HEK293 (cell line): ENCODE measurements around the gene PNPLA6.

Experiments used
- ZNF433 ChIP-seq: fragments of 450-650 bp; formaldehyde crosslinking; IDR thresholded peaks from 2 replicates; pipeline ENCODE4 v1.5.1; 2016; ENCODE audit warnings: missing biosample characterization, missing genetic modification characterization, low read depth
- ZNF777 ChIP-seq: fragments of 450-650 bp; formaldehyde crosslinking; IDR thresholded peaks from 2 replicates; pipeline ENCODE4 v1.5.1; 2017; ENCODE audit warnings: missing biosample characterization, missing genetic modification characterization, borderline replicate concordance
- TF ChIP-seq, protein P1 (sequence below): fragments of 450-650 bp; formaldehyde crosslinking; conservative IDR thresholded peaks from 2 replicates; pipeline ENCODE4 v1.5.1; 2016; ENCODE audit warnings: low read depth, missing biosample characterization, missing genetic modification characterization
- TF ChIP-seq, protein P2 (sequence below): fragments of 450-650 bp; formaldehyde crosslinking; IDR thresholded peaks from 2 replicates; pipeline ENCODE4 v1.5.1; 2016; ENCODE audit warnings: missing biosample characterization, missing genetic modification characterization

DNA sequence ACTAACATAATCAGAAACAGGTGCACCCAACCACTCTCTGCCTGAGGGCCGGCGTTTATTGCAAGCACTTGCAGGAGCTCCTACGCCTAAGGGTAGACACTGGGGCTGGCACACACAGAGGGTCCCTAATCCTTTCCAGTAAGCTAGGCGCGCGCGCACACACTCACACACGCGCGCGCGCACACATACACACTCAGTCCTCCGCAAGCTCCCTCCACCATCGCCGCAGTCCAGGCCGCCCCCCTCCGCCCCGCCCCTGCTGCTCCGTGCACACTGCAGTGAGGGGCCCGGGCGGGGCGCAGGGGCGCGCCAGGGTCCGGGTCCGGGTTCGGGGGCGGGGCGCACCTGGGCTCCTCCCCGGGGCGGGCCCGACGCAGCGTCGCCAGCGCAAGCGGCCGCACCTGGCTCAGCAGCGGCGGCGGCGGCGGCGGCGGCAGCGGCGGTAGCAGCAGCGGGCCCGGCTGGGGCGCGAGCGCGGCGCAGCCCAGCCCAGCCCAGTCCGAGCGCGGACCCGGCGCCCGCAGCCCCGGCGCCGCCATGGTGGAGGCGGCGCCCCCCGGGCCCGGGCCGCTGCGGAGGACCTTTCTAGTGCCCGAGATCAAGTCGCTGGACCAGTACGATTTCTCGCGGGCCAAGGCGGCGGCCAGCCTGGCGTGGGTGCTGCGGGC lies 60.1 kb downstream of the PNPLA6 start, which contains the start of gene CAMSAP3:
- TF ChIP-seq ZNF433 (no peak), ZNF777 (tag by site-specific recombination) (no peak)
- TF ChIP-seq, protein P1, sequence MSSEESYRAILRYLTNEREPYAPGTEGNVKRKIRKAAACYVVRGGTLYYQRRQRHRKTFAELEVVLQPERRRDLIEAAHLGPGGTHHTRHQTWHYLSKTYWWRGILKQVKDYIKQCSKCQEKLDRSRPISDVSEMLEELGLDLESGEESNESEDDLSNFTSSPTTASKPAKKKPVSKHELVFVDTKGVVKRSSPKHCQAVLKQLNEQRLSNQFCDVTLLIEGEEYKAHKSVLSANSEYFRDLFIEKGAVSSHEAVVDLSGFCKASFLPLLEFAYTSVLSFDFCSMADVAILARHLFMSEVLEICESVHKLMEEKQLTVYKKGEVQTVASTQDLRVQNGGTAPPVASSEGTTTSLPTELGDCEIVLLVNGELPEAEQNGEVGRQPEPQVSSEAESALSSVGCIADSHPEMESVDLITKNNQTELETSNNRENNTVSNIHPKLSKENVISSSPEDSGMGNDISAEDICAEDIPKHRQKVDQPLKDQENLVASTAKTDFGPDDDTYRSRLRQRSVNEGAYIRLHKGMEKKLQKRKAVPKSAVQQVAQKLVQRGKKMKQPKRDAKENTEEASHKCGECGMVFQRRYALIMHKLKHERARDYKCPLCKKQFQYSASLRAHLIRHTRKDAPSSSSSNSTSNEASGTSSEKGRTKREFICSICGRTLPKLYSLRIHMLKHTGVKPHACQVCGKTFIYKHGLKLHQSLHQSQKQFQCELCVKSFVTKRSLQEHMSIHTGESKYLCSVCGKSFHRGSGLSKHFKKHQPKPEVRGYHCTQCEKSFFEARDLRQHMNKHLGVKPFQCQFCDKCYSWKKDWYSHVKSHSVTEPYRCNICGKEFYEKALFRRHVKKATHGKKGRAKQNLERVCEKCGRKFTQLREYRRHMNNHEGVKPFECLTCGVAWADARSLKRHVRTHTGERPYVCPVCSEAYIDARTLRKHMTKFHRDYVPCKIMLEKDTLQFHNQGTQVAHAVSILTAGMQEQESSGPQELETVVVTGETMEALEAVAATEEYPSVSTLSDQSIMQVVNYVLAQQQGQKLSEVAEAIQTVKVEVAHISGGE (tag by site-specific recombination) = no peak
- TF ChIP-seq, protein P2, sequence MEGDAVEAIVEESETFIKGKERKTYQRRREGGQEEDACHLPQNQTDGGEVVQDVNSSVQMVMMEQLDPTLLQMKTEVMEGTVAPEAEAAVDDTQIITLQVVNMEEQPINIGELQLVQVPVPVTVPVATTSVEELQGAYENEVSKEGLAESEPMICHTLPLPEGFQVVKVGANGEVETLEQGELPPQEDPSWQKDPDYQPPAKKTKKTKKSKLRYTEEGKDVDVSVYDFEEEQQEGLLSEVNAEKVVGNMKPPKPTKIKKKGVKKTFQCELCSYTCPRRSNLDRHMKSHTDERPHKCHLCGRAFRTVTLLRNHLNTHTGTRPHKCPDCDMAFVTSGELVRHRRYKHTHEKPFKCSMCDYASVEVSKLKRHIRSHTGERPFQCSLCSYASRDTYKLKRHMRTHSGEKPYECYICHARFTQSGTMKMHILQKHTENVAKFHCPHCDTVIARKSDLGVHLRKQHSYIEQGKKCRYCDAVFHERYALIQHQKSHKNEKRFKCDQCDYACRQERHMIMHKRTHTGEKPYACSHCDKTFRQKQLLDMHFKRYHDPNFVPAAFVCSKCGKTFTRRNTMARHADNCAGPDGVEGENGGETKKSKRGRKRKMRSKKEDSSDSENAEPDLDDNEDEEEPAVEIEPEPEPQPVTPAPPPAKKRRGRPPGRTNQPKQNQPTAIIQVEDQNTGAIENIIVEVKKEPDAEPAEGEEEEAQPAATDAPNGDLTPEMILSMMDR (tag by site-specific recombination) = no peak
